C4-2B (cell line): Measurements from ENCODE around the gene PTH1R.

Experiments
- H3K27ac ChIP-seq: fragments of 450-650 bp; 2 replicates; pipeline ENCODE4 v1.5.1; 2017
- CTCF ChIP-seq: fragments of 450-650 bp; conservative IDR thresholded peaks from 2 replicates; pipeline ENCODE4 v1.5.1; 2017; ENCODE audit warnings: mild to moderate bottlenecking
- ZFX ChIP-seq: fragments of 450-650 bp; IDR thresholded peaks from 2 replicates; pipeline ENCODE4 v1.6.1; 2017

PTH1R gene

GRCh38 chr3:46947546-46947901, 70.0 kb downstream of the PTH1R start:
- peak overlapping the region; percentile 57 for H3K27ac ChIP-seq
- TF ChIP-seq ZFX: no peak
- no peak for TF ChIP-seq CTCF

- H3K27ac ChIP-seq: peak overlapping the region; percentile 57
- no peak for TF ChIP-seq CTCF
- no peak for TF ChIP-seq ZFX
Observed at GRCh38 chr3:46947981-46948791, 70.7 kb downstream of the PTH1R start.

- H3K27ac ChIP-seq: peak overlapping the region; percentile 57
- TF ChIP-seq CTCF: no peak
- no peak for TF ChIP-seq ZFX
Observed at GRCh38 chr3:46948830-46949671, 71.5 kb downstream of the PTH1R start.

- H3K27ac ChIP-seq: peak overlapping the region; percentile 57; the same call in 1 of the 2 replicates
- no peak for TF ChIP-seq CTCF
- TF ChIP-seq ZFX: no peak
Observed at GRCh38 chr3:46950177-46950576, 72.7 kb downstream of the PTH1R start.

GRCh38 chr3:46950650-46951241, 73.2 kb downstream of the PTH1R start:
- no peak overlapping the region for H3K27ac ChIP-seq
- TF ChIP-seq CTCF (no peak), ZFX (no peak)

GRCh38 chr3:46952813-46953212, 75.3 kb downstream of the PTH1R start:
- TF ChIP-seq ZFX: no peak
- no peak for TF ChIP-seq CTCF
- no peak overlapping the region for H3K27ac ChIP-seq
